Cardiac muscle cell (in vitro differentiated cells and primary cell): Measurements from ENCODE around the gene OSBP2. TPM values are rescaled to one million over a fixed set of nuclear protein-coding genes. Genes with fewer than 3 reads are reported as not detected.

ENCODE experiments used
- DNase-seq, 2 donors: peaks; one replicate each; pipeline versions ENCODE4 v3.0.0 to v3.0.0-alpha.2; 2010 to 2017; ENCODE audit warnings: low read depth in 1 of 2, low spot score in 1 of 2
- H3K27ac ChIP-seq: fragments of 200-600 bp; sonication (generic); 2 replicates; pipeline ENCODE4 v1.5.1; 2016
- H3K27me3 ChIP-seq: fragments of 200-600 bp; sonication (generic); 2 replicates; pipeline ENCODE4 v1.6.0; 2016; ENCODE audit warnings: control low read depth
- H3K36me3 ChIP-seq: fragments of 200-600 bp; sonication (generic); 2 replicates; pipeline ENCODE4 v1.5.1; 2016; ENCODE audit warnings: control low read depth
- H3K4me1 ChIP-seq: fragments of 200-600 bp; sonication (generic); 2 replicates; pipeline ENCODE4 v1.8.1; 2017; ENCODE audit warnings: low read depth, mild to moderate bottlenecking, mixed run types
- H3K4me3 ChIP-seq: fragments of 200-600 bp; sonication (generic); 2 replicates; pipeline ENCODE4 v1.5.1; 2016; ENCODE audit warnings: mild to moderate bottlenecking
- H3K9me3 ChIP-seq: fragments of 200-600 bp; sonication (generic); 2 replicates; pipeline ENCODE4 v1.5.1; 2017; ENCODE audit warnings: low read depth, mild to moderate bottlenecking, control low read depth
- polyA plus RNA-seq: library from polyadenylated mRNA; unstranded; fragments of >200 nt; fragmentation: Nextera tagmentation; extraction: Ambion mirVana; gene quantifications from 2 replicates; pipeline ENCODE4 v1.2.1, GENCODE V29; 2016
- total RNA-seq: library from RNA; depleted of rRNA; stranded (reverse); fragments of >200 nt; gene quantifications from 2 replicates; pipeline ENCODE4 v1.2.3, GENCODE V29; 2016
- TF ChIP-seq, protein P1 (sequence below): IDR thresholded peaks from 2 replicates; pipeline ENCODE4 v1.5.1; 2012; ENCODE audit warnings: low read depth, mild to moderate bottlenecking, low read length

OSBP2 gene
- total and polyA plus RNA-seq, 2 experiments from 2014 or later = 19.4 to 32.5 TPM

DNA sequence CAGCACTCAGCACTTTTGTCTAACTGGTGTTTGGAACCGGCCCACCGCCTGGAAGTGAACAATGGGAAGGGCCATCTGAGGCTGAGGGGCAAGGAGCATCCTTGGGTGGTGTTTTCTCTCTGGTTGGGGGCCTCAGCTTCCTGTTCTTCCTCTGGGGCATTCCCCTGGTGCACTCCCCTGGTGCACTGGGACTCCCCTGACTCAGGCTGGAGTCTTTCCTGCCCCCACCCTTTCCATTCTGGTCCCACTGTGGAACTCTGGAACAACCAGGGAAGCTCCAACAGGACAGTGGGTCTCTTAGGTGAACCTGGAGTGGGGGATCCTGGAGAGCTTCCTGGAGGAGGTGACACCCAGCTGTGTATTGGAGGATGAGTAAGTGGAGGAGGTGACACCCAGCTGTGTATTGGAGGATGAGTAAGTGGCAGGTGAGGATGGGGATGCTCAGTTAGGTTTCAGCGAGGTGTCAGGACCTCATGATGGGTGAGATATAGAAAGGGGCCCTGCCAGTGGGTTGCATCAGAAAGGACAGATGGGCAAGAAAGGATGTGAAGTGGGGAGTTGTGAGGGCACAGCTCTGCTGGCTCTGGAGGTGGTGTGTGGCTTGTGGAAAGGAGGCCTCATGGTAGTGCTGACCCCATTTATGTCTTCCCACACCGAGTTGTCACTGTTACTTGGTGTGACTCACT, 132.1 kb downstream of the OSBP2 start:
- Histone ChIP-seq H3K4me3 (no peak overlapping the region), H3K27ac (no peak overlapping the region), H3K4me1 (no peaks in the 10 kb centered on the region), H3K36me3 (no peaks in the 10 kb centered on the region), H3K27me3 (peaks cover 33% of the 10 kb centered on the region), H3K9me3 (no peaks in the 10 kb centered on the region)
- TF ChIP-seq, protein P1, sequence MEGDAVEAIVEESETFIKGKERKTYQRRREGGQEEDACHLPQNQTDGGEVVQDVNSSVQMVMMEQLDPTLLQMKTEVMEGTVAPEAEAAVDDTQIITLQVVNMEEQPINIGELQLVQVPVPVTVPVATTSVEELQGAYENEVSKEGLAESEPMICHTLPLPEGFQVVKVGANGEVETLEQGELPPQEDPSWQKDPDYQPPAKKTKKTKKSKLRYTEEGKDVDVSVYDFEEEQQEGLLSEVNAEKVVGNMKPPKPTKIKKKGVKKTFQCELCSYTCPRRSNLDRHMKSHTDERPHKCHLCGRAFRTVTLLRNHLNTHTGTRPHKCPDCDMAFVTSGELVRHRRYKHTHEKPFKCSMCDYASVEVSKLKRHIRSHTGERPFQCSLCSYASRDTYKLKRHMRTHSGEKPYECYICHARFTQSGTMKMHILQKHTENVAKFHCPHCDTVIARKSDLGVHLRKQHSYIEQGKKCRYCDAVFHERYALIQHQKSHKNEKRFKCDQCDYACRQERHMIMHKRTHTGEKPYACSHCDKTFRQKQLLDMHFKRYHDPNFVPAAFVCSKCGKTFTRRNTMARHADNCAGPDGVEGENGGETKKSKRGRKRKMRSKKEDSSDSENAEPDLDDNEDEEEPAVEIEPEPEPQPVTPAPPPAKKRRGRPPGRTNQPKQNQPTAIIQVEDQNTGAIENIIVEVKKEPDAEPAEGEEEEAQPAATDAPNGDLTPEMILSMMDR = no peak
- no peak for DNase-seq

DNA sequence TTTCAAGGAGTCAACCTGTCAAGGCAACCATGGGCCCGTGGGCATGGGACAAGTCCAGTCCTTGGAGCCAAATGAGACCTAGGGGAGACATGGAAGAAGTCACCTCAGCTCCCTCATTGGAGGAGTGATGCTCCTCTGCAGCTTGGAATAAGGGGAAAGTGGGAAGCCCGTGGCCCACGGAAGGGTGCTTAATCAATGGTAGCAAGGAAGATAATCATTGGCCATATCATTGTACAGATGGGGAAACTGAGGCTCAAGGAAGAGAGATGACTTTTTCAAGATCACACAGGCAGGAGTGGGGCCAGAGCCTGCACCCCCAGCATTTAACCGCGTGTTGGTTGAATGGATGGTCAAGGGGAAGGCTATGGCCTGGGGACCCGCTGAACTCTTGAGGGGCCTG, 133.0 kb downstream of the OSBP2 start:
- Histone ChIP-seq H3K27ac (no peak overlapping the region), H3K9me3 (no peaks in the 10 kb centered on the region), H3K4me1 (no peaks in the 10 kb centered on the region), H3K36me3 (no peaks in the 10 kb centered on the region), H3K27me3 (peaks cover 25% of the 10 kb centered on the region), H3K4me3 (no peak overlapping the region)
- no peak for DNase-seq
- TF ChIP-seq, protein P1 = no peak

DNA sequence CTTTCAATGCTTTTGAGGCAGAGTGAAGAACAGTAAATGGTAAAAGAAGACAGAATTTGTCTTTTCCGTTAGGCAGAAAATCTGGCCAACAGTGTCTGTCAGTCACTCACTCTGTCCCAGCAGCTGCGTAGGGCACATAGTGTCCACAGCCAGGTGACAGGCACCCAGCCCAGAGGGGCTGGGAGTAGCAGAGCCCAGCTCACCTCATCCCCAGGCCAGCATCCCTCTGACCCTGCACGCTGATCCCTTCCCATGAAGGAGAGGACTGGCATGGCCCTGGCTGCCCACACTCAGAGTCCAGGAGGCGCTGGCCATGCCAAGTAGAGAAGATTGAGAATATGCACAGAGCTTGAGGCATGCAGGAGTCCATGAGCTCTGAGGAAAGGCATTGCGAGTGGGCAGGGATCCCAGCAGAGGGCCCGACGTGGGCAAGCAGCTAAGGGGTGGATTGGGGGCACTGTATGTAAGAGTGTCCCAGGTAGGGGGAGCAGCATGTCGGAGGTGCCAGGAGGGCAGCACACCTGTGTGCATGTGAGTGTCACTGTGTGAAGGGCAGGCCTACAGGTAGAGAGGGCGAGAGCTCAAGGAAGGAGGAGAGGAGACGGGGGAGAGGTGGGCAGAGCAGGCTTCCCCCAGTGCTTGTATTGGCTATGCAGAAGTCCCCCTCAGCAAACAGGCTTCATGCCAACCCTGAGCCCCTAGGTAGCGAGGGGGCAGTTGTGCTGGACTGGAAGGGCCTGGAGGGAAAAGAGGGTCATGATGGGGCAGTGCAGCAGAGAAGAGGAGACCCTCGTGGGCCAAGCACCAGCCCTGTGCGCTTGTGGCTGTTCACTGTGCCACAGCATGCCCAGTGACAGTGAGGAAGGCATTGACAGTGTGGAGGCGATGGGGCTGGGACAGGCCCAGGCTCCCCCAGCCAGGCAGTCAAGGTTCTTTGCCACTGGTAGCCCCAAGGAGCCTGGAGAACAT, 133.8 kb downstream of the OSBP2 start:
- Histone ChIP-seq H3K4me3 (no peak overlapping the region), H3K27ac (no peak overlapping the region), H3K4me1 (no peaks in the 10 kb centered on the region), H3K9me3 (no peaks in the 10 kb centered on the region), H3K36me3 (no peaks in the 10 kb centered on the region), H3K27me3 (peaks cover 17% of the 10 kb centered on the region)
- TF ChIP-seq, protein P1 = no peak
- no peak for DNase-seq

DNA sequence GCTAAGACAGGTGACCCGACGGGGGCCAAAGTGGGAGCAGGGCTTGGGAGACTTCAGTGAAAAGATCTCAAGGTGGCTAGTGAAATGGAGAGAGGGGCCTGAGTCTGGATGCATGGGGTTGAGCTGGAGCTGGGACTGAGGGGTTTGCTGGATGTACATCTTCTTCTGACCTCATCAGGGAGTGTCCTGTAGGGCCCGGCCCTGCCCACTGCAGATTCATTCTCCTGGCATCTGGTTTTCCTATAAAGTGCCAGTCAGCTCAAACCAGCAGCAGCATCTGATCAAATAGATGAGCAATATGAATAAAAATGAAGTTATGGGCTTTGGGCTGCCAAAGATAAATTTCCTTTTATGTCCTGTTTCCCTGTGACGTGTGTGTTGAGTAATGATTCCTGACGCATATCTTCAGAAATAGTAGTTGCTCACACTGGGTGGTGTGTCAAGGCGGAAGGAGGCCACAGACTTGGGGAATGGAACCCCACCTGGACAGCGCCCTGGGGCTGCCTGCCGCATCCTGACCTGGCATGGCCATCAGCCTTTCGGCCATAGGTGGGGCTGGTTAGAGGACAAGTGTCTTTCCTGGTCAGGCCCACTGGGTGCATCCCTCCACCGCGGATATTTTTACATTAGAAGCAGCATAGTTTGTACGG, 135.4 kb downstream of the OSBP2 start:
- H3K27me3 ChIP-seq = peaks cover 1% of the 10 kb centered on the region
- no peak overlapping the region for H3K4me3 ChIP-seq
- H3K36me3 ChIP-seq = no peaks in the 10 kb centered on the region
- TF ChIP-seq, protein P1 = no peak
- H3K4me1 ChIP-seq = no peaks in the 10 kb centered on the region
- DNase-seq = peak in 1 of 2 donors; percentile 83
- H3K9me3 ChIP-seq = no peaks in the 10 kb centered on the region
- no peak overlapping the region for H3K27ac ChIP-seq

DNA sequence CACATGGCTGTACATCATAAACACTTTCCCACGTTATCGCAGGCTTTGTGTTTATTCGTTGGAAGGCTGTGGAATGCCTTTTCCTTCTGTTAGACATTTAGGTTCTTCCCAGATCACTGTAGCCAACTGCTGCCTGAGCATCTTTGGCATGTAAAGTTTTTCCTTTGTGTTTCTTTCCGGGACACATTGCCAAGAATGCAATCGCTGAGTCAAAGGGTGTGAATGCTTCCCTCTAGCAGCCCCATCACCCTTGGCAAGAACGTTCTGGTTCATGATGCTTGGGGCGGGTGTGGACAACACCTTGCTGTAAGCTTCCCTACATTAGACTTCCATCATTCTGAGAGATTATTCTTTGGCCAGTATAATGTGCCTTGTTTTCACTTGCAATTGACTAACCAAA, 136.2 kb downstream of the OSBP2 start:
- Histone ChIP-seq H3K9me3 (no peaks in the 10 kb centered on the region), H3K27me3 (no peaks in the 10 kb centered on the region), H3K36me3 (no peaks in the 10 kb centered on the region), H3K27ac (no peak overlapping the region), H3K4me3 (no peak overlapping the region), H3K4me1 (no peaks in the 10 kb centered on the region)
- DNase-seq = peak in 1 of 2 donors; percentile 91
- TF ChIP-seq, protein P1 = no peak
